GM19035 (cell line): ENCODE data around the gene LRRK1.

Source experiments
- ATAC-seq: cut with Tn5 transposase; IDR thresholded peaks from one replicate; pipeline ENCODE4 v1.9.1; 2021; ENCODE audit not compliant: unreplicated experiment

Gene LRRK1

GRCh38 chr15:100968050-100968966, 49.2 kb downstream of the LRRK1 start:
- peak; percentile 80 for ATAC-seq

GRCh38 chr15:100972975-100973350, 53.8 kb downstream of the LRRK1 start:
- no peak for ATAC-seq

- no peak for ATAC-seq
These were observed 54.4 kb downstream of the LRRK1 start for GRCh38 chr15:100973351-100974111.

- ATAC-seq: no peak
These were observed 55.9 kb downstream of the LRRK1 start for GRCh38 chr15:100975043-100975442.

GRCh38 chr15:100980410-100981046, 61.4 kb downstream of the LRRK1 start:
- no peak for ATAC-seq

GRCh38 chr15:100981086-100981485, 61.9 kb downstream of the LRRK1 start:
- ATAC-seq: no peak

- ATAC-seq: no peak
These were observed 64.1 kb downstream of the LRRK1 start for GRCh38 chr15:100983221-100983620.

GRCh38 chr15:100985401-100985800, 66.2 kb downstream of the LRRK1 start:
- ATAC-seq: no peak

GRCh38 chr15:100986158-100986896, 67.2 kb downstream of the LRRK1 start:
- no peak for ATAC-seq

- no peak for ATAC-seq
These were observed 68.0 kb downstream of the LRRK1 start for GRCh38 chr15:100987143-100987542.

GRCh38 chr15:100988297-100988696, 69.1 kb downstream of the LRRK1 start:
- no peak for ATAC-seq

- no peak for ATAC-seq
These were observed 69.7 kb downstream of the LRRK1 start for GRCh38 chr15:100988857-100989256.

- ATAC-seq: no peak
These were observed 75.7 kb downstream of the LRRK1 start for GRCh38 chr15:100994597-100995446.

GRCh38 chr15:100995471-100996430, 76.6 kb downstream of the LRRK1 start:
- no peak for ATAC-seq

- ATAC-seq: no peak
These were observed 78.3 kb downstream of the LRRK1 start for GRCh38 chr15:100997442-100997841.

GRCh38 chr15:100998630-100999029, 79.5 kb downstream of the LRRK1 start:
- no peak for ATAC-seq

GRCh38 chr15:100999369-100999768, 80.2 kb downstream of the LRRK1 start:
- ATAC-seq: no peak

- ATAC-seq: no peak
These were observed 81.1 kb downstream of the LRRK1 start for GRCh38 chr15:101000271-101000681.

GRCh38 chr15:101001056-101001455, 81.9 kb downstream of the LRRK1 start:
- ATAC-seq: no peak
